Ishikawa (cell line): Measurements from ENCODE around the gene IFNGR1.

ENCODE experiments used
- CEBPB ChIP-seq: IDR thresholded peaks from 2 replicates; pipeline ENCODE4 v1.6.1; 2012
- CREB1 ChIP-seq: IDR thresholded peaks from 2 replicates; pipeline ENCODE4 v1.6.1; 2012; ENCODE audit warnings: low read depth
- EGR1 ChIP-seq: IDR thresholded peaks from 2 replicates; pipeline ENCODE4 v1.6.1; 2012
- EP300 ChIP-seq: IDR thresholded peaks from 2 replicates; pipeline ENCODE4 v1.6.1; 2012; ENCODE audit warnings: borderline replicate concordance
- FOXM1 ChIP-seq: IDR thresholded peaks from 2 replicates; pipeline ENCODE4 v1.6.1; 2012; ENCODE audit warnings: low read depth, borderline replicate concordance
- MAX ChIP-seq: IDR thresholded peaks from 2 replicates; pipeline ENCODE4 v1.6.1; 2012
- NFIC ChIP-seq: IDR thresholded peaks from 2 replicates; pipeline ENCODE4 v1.6.1; 2012
- RAD21 ChIP-seq: IDR thresholded peaks from 2 replicates; pipeline ENCODE4 v1.6.1; 2012; ENCODE audit warnings: low read depth
- REST ChIP-seq: IDR thresholded peaks from 2 replicates; pipeline ENCODE4 v1.6.1; 2012; ENCODE audit warnings: low read depth, mild to moderate bottlenecking
- TAF1 ChIP-seq: IDR thresholded peaks from 2 replicates; pipeline ENCODE4 v1.6.1; 2012; ENCODE audit warnings: low read depth, mild to moderate bottlenecking
- TCF12 ChIP-seq: IDR thresholded peaks from 2 replicates; pipeline ENCODE4 v1.6.1; 2012; ENCODE audit warnings: low read depth
- TEAD4 ChIP-seq: IDR thresholded peaks from 2 replicates; pipeline ENCODE4 v1.6.1; 2012
- USF1 ChIP-seq: IDR thresholded peaks from 2 replicates; pipeline ENCODE4 v1.6.1; 2012
- YY1 ChIP-seq: IDR thresholded peaks from 2 replicates; pipeline ENCODE4 v1.6.1; 2012; ENCODE audit warnings: low read depth
- ZBTB7A ChIP-seq: IDR thresholded peaks from 2 replicates; pipeline ENCODE4 v1.6.1; 2012; ENCODE audit warnings: low read depth

Gene IFNGR1

GRCh38 chr6:137230547-137230946, 11.4 kb upstream of the IFNGR1 start:
- TF ChIP-seq ZBTB7A, result no peak
- TF ChIP-seq RAD21, result no peak
- no peak for TF ChIP-seq YY1
- no peak for TF ChIP-seq REST
- no peak for TF ChIP-seq CEBPB
- no peak for TF ChIP-seq EGR1
- TF ChIP-seq NFIC, result no peak
- TF ChIP-seq EP300, result no peak
- TF ChIP-seq MAX, result no peak
- no peak for TF ChIP-seq FOXM1
- TF ChIP-seq TCF12, result no peak
- no peak for TF ChIP-seq TAF1
- TF ChIP-seq CREB1, result no peak
- no peak for TF ChIP-seq USF1
- TF ChIP-seq TEAD4, result no peak

GRCh38 chr6:137229075-137229759, 10.0 kb upstream of the IFNGR1 start:
- no peak for TF ChIP-seq EP300
- TF ChIP-seq TAF1, result no peak
- no peak for TF ChIP-seq FOXM1
- no peak for TF ChIP-seq CREB1
- TF ChIP-seq RAD21, result no peak

- TF ChIP-seq CEBPB (no peak), EGR1 (no peak), YY1 (no peak), EP300 (no peak), MAX (no peak), NFIC (no peak), USF1 (no peak), ZBTB7A (no peak), REST (no peak), RAD21 (no peak), TCF12 (no peak), TAF1 (no peak), CREB1 (no peak), FOXM1 (no peak), TEAD4 (no peak)
These were observed 8.7 kb upstream of the IFNGR1 start for GRCh38 chr6:137227871-137228302.

GRCh38 chr6:137226697-137227096, 7.5 kb upstream of the IFNGR1 start:
- TF ChIP-seq USF1, result no peak
- TF ChIP-seq TCF12, result no peak
- TF ChIP-seq RAD21, result no peak
- no peak for TF ChIP-seq YY1
- TF ChIP-seq FOXM1, result no peak
- no peak for TF ChIP-seq CEBPB
- no peak for TF ChIP-seq REST
- TF ChIP-seq EGR1, result no peak
- TF ChIP-seq TEAD4, result no peak
